Psoas muscle (tissue), 8 donors: ENCODE results near the gene FMNL2. TPM values are rescaled to one million over a fixed set of nuclear protein-coding genes. Genes with fewer than 3 reads are reported as not detected.

Source experiments
- ATAC-seq, 4 donors: fragments of 200-7000 bp; cut with Tn5 transposase; one replicate each; pipeline ENCODE4 v1.9.1; 2020; ENCODE audit warnings: moderate library complexity in 3 of 4, mild to moderate bottlenecking in 2 of 4
- DNase-seq, 2 donors: peaks; one replicate each; pipeline ENCODE4 v3.0.0-alpha.2; 2020
- H3K27ac ChIP-seq: fragments of 200-600 bp; one replicate; pipeline ENCODE4 v1.8.0; 2022
- H3K27me3 ChIP-seq, 3 donors: fragments of 200-600 bp in 1 of 3; one replicate each; pipeline versions ENCODE4 v1.6.1 to v1.8.0; 2013 to 2022; ENCODE audit warnings: low read length in 2 of 3, mild to moderate bottlenecking in 2 of 3, moderate library complexity in 1 of 3; ENCODE audit not compliant: insufficient read depth in 3 of 3
- H3K36me3 ChIP-seq, 2 donors: fragments of 200-600 bp in 1 of 2; one replicate each; pipeline versions ENCODE4 v1.6.1 to v1.8.0; 2013 to 2022; ENCODE audit warnings: low read depth in 1 of 2, mild to moderate bottlenecking in 1 of 2, moderate library complexity in 1 of 2; ENCODE audit not compliant: insufficient read depth in 1 of 2
- H3K4me1 ChIP-seq: fragments of 200-600 bp; one replicate; pipeline ENCODE4 v1.8.0; 2022
- H3K4me3 ChIP-seq: fragments of 200-600 bp; one replicate; pipeline ENCODE4 v1.8.0; 2022; ENCODE audit warnings: mild to moderate bottlenecking
- H3K9me3 ChIP-seq: fragments of 200-600 bp; one replicate; pipeline ENCODE4 v1.8.0; 2022
- WGBS, 3 donors: extraction: QIAGEN DNeasy Blood & Tissue Kit; methylation state at CpG; one replicate each; pipeline versions ENCODE4 v1.1.6 to v1.1.7; 2013; 5-methylcytosine and 5-hydroxymethylcytosine counted together
- intact Hi-C, 2 donors: fragments of 100-400 bp; cut with DNase I; formaldehyde crosslinking; loops; one replicate each; pipeline versions ENCODE4 v1.11.0 to v1.14.2; 2022
- polyA plus RNA-seq, 3 donors: library from polyadenylated mRNA; stranded (reverse); fragments of 200-250 nt; gene quantifications; one replicate each; pipeline ENCODE4 v1.2.3, GENCODE V29; 2013
- total RNA-seq, 4 donors: library from RNA; stranded (reverse); fragmentation: NEBNext Ultra II Directional in 2 of 4; extraction: Animal tissue kit (Norgen Biotek cat#: 25700) in 2 of 4; gene quantifications; one replicate each; pipeline versions ENCODE4 v1.2.1 to v1.2.4, GENCODE V29; 2021 to 2023
- TF ChIP-seq, protein P1 (sequence below): fragments of 200-600 bp; IDR thresholded peaks from one replicate; pipeline ENCODE4 v1.8.0; 2022; ENCODE audit warnings: antibody characterized with exemption
- donor health status: healthy with polysubstance abuse.
- donor health status: DM: no; HTN: no; CAD: no; lungs with moderate emphysema.
- donor health status: Bipolar disorder and iron deficiency.
- donor health status: healthy.
- donor health status: DM: yes; HTN: yes; CAD: no.
- donor health status: DM: no; HTN: no; CAD: no.
- donor health status: DM: no; HTN: no; CAD: no.
- donor health status: DM: yes; HTN: yes; CAD: no.

FMNL2 gene
- total and polyA plus RNA-seq, 7 donors, result 6.6 to 18.2 (median 11.0) TPM

DNA sequence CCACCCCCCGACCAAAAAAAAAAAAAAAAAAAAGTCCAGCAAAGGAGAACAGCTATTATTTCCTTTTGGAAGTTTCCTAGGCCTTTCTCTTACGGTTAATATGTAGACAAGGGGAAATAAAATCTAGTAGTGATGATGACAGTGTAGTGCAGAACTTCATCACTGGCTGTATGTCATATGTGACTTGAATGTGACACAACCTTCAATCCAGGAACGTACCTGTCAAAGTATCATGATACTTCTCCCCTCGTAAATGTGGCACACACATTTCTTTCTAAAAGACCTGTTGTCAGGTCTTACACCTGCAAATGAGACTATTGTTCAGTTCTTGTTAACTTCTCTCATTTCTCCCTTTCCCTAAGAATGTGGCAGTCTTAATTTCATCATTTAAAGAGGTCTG, 208.7 kb downstream of the FMNL2 start:
- intact Hi-C loops, result loop anchor here in 1 of 2 donors (10.0 kb wide), 1 partner anchor 209 kb away; the partner anchor contains the start of gene FMNL2
- ATAC-seq, result no peak
- Histone ChIP-seq H3K4me1 (peaks cover 57% of the 10 kb centered on the region), H3K9me3 (no peaks in the 10 kb centered on the region), H3K27me3 (no peaks in the 10 kb centered on the region), H3K4me3 (no peak overlapping the region), H3K27ac (peak overlapping the region; percentile 84), H3K36me3 (no peaks in the 10 kb centered on the region)
- DNase-seq, result no peak
- 70 to 84% (median 78%) methylated on average over 4 of the region's 4 CpGs for WGBS, 3 donors
- TF ChIP-seq, protein P1, sequence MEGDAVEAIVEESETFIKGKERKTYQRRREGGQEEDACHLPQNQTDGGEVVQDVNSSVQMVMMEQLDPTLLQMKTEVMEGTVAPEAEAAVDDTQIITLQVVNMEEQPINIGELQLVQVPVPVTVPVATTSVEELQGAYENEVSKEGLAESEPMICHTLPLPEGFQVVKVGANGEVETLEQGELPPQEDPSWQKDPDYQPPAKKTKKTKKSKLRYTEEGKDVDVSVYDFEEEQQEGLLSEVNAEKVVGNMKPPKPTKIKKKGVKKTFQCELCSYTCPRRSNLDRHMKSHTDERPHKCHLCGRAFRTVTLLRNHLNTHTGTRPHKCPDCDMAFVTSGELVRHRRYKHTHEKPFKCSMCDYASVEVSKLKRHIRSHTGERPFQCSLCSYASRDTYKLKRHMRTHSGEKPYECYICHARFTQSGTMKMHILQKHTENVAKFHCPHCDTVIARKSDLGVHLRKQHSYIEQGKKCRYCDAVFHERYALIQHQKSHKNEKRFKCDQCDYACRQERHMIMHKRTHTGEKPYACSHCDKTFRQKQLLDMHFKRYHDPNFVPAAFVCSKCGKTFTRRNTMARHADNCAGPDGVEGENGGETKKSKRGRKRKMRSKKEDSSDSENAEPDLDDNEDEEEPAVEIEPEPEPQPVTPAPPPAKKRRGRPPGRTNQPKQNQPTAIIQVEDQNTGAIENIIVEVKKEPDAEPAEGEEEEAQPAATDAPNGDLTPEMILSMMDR, result no peak

DNA sequence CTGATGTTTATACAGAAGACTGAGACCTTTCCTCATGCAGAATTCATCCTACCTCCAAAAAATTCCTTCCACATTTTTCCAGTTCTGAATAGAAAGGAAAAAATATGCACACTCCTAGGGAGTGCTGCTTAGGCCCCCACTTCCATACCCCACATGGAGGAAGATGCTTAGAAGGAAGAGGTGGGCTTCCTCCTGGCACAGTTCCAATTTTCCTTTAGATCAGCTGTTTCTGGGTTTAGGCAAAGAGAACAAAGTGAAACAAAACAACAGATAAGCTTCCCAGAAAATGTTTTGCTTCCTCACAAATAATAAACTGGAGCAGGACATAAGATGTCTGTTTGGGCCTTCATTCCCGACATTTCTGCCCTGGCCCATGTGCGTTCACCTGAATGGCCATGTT, 209.7 kb downstream of the FMNL2 start:
- Histone ChIP-seq H3K27ac (peak overlapping the region; percentile 84), H3K36me3 (no peaks in the 10 kb centered on the region), H3K4me1 (peaks cover 57% of the 10 kb centered on the region), H3K27me3 (no peaks in the 10 kb centered on the region), H3K9me3 (no peaks in the 10 kb centered on the region), H3K4me3 (no peak overlapping the region)
- intact Hi-C loops, result loop anchor here in 1 of 2 donors (5.0 to 10.0 kb wide), 2 partner anchors 77 to 210 kb away; partner anchors contain the start of gene FMNL2
- ATAC-seq (no peak), DNase-seq (no peak)
- TF ChIP-seq, protein P1, result no peak
- 75 to 84% (median 77%) methylated on average over 2 of the region's 2 CpGs for WGBS, 3 donors

DNA sequence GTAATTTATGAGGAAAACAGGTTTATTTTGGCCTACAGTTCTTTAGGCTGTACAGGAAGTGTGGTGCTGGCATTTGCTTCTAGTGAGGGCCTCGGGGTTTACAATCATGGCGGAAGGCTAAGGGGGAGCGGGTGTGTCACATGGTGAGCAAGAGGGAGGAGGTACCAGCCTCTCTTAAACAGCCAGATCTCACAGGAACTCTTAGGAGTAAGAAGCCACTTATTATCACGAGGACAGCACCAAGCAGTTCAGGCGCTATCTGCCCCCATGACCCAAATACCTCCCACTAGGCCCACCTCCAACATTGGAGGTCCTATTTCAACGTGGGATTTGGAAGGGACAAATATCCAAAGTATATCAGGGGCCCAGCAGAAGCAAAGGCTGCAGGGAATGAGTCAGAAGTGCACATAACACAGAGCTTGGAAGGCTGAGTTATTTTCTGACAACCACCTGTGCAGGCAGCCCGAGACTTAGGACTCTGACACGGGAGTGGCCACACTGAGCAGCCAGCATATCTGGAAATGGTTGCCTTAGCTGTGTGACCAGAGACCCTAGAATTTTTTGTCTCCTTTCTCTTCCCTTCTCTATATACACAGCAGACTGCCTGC, 211.4 kb downstream of the FMNL2 start:
- 38 to 44% (median 43%) methylated on average over 8 of the region's 8 CpGs for WGBS, 3 donors
- intact Hi-C loops, result loop anchor here in 1 of 2 donors (5.0 to 10.0 kb wide), 2 partner anchors 79 to 212 kb away; partner anchors contain the start of gene FMNL2
- Histone ChIP-seq H3K4me1 (peaks cover 57% of the 10 kb centered on the region), H3K27ac (peak overlapping the region; percentile 84), H3K9me3 (no peaks in the 10 kb centered on the region), H3K36me3 (no peaks in the 10 kb centered on the region), H3K27me3 (no peaks in the 10 kb centered on the region), H3K4me3 (peak overlapping the region; percentile 14)
- ATAC-seq (peak; percentile 91 to 93 (median 92)), DNase-seq (peak; percentile 23 to 68)
- TF ChIP-seq, protein P1, result no peak

DNA sequence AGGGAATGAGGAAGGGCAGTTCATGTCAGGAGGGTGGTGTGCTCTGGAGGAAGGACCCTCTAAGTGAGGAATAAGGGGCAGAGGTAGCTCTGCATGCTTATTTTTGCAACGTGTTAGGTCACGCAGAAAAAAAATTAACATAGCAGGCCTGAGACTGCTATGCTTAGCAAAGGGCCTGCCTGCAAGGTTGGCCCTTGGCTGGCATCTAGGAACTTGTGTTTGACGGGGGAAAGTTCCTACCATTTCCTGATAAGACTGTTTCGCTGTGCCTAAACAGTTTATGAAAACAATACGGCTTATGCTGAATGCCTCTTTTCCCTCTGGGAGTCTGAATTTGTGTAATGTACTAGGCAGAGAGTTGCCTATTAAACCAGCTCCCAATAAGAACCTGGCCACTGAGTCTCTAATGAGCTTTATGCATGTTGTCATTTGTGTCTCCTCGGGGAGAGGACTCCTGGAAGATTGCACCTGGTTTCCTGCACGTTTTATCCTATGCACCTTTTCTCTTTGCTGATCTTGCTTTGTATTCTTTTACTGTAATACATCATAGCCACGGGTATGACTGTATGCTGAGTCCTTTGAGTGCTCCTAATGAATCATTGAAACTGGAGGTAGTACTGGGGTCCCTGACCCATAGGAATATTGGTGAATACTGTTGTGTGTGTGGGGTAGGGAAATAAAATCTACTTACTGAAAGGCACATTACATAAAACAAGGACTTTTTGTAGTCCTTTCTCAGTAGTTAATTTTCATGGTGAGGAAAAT, 213.3 kb downstream of the FMNL2 start:
- TF ChIP-seq, protein P1, result no peak
- Histone ChIP-seq H3K4me3 (no peak overlapping the region), H3K36me3 (no peaks in the 10 kb centered on the region), H3K27me3 (no peaks in the 10 kb centered on the region), H3K4me1 (peaks cover 38% of the 10 kb centered on the region), H3K9me3 (no peaks in the 10 kb centered on the region), H3K27ac (no peak overlapping the region)
- intact Hi-C loops, result loop anchor here in 1 of 2 donors (5.0 to 10.0 kb wide), 2 partner anchors 81 to 213 kb away; partner anchors contain the start of gene FMNL2
- 69 to 85% (median 85%) methylated on average over 8 of the region's 8 CpGs for WGBS, 3 donors
- DNase-seq (no peak), ATAC-seq (no peak)
